ENCODE results near the gene PNMA3.
"Not testable (repeated sequence)": the region's sequence is repeated elsewhere in the genome, so short reads cannot be mapped to it uniquely, and the experiment has no call there.

PNMA3 gene

GRCh38 chrX:153073331-153073730 is 17.1 kb downstream of the PNMA3 start:
- DNase-seq (ENCODE audit: low read depth in 2 of 2) = not testable (repeated sequence)

GRCh38 chrX:153074262-153074899 is 18.1 kb downstream of the PNMA3 start:
- no peak for DNase-seq (ENCODE audit: low read depth in 2 of 2)

GRCh38 chrX:153074935-153075334 is 18.7 kb downstream of the PNMA3 start:
- DNase-seq (ENCODE audit: low read depth in 2 of 2) = no peak

DNA sequence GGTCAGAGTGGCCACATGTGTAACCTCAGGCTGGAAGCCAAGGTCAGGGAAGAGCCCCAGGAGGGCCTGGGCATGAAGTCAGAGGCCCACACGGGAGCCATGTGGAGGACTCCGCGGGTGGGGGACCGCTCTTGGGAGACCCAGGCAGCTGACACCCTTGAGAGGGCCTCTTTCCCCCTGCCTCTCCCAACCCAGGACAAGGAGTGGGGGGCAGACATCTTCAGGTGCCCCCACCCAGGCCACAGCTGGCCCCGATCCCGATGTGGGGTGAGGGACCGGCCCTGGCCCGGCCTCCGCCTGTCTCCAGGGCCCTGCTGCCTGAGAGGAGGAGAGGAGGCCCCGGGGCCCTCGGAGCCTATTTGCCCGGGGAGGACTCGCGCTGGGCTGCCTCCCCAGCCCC is 19.1 kb downstream of the PNMA3 start:
- DNase-seq (ENCODE audit: low read depth in 2 of 2) = no peak

DNA sequence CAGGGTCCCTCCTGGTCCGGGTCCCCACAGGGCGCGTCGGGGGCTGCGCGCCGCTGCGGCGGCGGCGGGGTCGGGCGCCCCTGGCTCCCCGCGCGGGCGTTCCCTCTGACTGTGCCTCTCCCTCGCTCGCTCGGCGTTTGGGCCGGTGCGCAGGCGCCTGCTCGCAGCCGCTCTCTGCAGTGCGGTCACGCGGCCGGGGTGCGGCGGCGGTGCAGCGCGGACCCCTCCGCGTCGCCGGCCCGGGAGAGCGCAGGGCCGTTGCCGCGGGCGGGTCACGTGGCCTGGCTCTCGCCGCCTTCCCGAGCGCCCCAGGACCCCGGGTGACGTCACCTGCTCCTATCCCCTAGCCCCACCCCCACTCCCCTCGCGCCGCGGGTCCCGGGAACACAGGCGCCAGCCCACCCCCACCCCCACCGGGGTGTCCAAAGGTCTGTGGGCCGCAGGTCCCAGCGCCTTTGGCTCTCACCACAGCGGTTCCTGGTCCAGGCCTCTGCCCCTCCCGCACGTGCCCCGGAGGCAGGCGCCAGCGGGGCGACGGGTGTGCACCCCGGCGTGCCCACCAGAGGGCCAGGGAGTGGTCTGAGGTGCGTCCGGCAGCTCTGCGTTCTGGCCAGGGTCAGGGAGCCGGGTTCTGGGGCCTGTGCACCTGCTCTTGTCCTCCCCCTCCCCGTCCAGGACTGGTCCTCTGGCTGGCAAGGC is 21.3 kb downstream of the PNMA3 start:
- DNase-seq (ENCODE audit: low read depth in 2 of 2) = not testable (repeated sequence)

DNA sequence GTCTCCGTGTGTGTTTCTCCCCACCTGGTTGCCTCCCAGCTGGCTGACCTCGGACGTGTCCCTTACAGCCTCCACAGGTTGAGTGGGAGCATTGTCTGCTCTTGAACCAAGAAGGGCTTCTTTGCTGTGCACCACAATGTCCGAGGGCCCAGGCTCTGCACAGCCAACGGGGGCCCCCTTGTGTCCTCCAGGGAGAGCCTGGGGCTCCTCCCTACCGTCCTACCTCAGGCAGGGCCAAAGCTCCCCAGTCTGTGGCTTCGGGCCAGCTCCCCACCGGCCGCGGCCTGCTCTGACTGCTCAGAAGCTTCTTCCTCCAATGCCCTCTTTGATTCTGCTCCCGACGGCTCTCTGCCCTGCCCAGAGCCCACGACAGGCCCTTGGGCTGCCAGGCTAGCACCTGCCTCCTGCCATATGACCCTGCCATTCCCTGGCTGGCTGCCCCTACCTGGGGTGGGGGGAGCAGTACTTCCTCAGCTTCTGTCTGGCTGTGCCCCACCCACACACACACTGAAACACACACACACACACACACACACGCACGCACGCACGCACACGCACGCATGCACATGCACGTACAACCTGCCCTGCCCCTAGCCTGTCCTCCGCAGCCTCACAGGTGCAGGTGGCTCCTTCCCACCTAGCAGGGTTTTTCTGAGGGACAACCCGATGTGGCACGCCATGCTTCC is 27.1 kb downstream of the PNMA3 start:
- not testable (repeated sequence) for DNase-seq (ENCODE audit: low read depth in 2 of 2)

DNA sequence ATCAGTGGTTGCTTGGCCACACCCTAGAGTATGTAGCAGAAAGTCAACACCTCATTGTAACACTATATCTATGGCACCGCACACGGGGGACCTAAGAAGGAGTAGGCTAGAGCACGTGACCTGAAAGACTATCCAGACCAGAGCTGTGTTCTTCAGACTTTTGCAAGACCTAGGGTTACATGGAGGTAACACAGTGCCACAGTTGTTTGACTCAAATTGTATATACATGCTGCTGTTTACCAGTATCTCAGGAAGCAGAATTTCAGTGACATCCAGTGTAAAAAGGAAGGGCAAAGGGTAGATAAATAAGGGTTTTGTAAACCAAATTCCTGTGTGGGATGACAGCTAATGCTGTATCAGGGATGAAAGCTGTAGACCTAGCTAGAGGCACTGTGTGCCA is 46.1 kb downstream of the PNMA3 start:
- no peak for DNase-seq (ENCODE audit: low read depth in 2 of 2)

GRCh38 chrX:153104959-153105358 is 48.7 kb downstream of the PNMA3 start:
- not testable (repeated sequence) for DNase-seq (ENCODE audit: low read depth in 2 of 2)

DNA sequence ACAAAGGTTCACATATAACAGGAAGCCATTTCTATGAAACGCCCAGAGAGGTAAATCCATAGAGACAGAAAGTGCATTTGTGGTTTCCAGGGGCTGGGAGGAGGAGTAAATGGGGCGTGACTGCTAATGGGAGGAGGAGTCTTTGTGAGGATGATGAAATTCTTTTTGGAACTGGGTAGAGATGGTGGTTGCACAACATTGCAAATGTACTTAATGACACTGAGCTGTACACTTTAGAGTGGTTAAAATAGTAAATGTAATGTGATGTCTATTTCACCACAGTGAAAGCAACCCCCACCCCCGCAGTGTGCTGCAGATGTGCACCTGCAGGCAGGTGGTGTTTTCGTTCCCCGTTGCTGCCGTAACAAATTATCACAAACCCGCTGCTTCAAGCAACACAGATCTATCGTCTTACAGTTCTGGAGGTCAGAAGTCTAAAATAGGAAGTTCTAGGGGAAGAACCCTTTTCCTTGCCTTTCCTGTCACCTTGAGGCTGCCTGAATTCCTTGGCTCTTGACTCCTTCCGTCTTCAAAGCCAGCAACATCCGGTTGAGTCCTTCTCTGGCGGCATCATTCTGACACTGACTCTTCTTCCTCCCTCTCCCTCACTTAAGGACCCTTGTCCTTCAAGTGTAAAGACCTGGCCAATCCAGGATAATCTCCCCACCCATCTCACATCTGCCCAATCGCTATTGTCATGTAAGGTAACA is 50.0 kb downstream of the PNMA3 start:
- DNase-seq (ENCODE audit: low read depth in 2 of 2) = not testable (repeated sequence)

All from stimulated activated CD8-positive, alpha-beta memory T cell treated with anti-CD3 and anti-CD28 coated beads, Interleukin-2, amount 100 ng/mL, for 1 hour (primary cell).